ENCODE results near the gene NATD1.

NATD1 gene

GRCh38 chr17:21252796-21253645, at the start of gene NATD1:
Gene NATD1 (minus strand): TSS chr17:21253410. CDS start chr17:21253264, 146 bp downstream.
- H3K9me3 ChIP-seq (ENCODE audit: insufficient read depth, low read length), result no peaks in the 10 kb centered on the region
- no peak for TF ChIP-seq EZH2phosphoT487 (IDR thresholded peaks at IDR 0.05; ENCODE audit: low read depth)
- no peak for TF ChIP-seq CTCF (IDR thresholded peaks at IDR 0.05; ENCODE audit: low read depth, low read length)
- no peak within 1 kb of the TSS for H3K27ac ChIP-seq (ENCODE audit: low read length)
- no peak within 1 kb of the TSS for H3K9ac ChIP-seq (ENCODE audit: low read length)
- peak within 1 kb of the TSS; percentile 81 for H3K4me3 ChIP-seq (ENCODE audit: low read length)
- no peaks in the 10 kb centered on the region for H3K27me3 ChIP-seq (ENCODE audit: low read depth, low read length)
- no peaks in the 10 kb centered on the region for H3K4me1 ChIP-seq (ENCODE audit: low read length)
- H2AFZ ChIP-seq (ENCODE audit: low read depth, low read length), result peak within 1 kb of the TSS; percentile 60; the same call in 1 of the 2 replicates
- H3K79me2 ChIP-seq (ENCODE audit: low read length), result no peaks in the 10 kb centered on the region
- H3K4me2 ChIP-seq (ENCODE audit: low read length), result peak within 1 kb of the TSS; percentile 84
- H3K36me3 ChIP-seq (replicated peaks; ENCODE audit: low read depth, low read length), result no peaks in the 10 kb centered on the region
- no peaks in the 10 kb centered on the region for H4K20me1 ChIP-seq (ENCODE audit: insufficient read depth, low read length)

GRCh38 chr17:21301593-21302550, 48.7 kb upstream of the NATD1 start:
- Histone ChIP-seq H3K9ac (ENCODE audit: low read length) (no peak overlapping the region), H4K20me1 (ENCODE audit: insufficient read depth, low read length) (no peaks in the 10 kb centered on the region), H3K79me2 (ENCODE audit: low read length) (no peaks in the 10 kb centered on the region), H3K4me1 (ENCODE audit: low read length) (no peaks in the 10 kb centered on the region), H3K9me3 (ENCODE audit: insufficient read depth, low read length) (no peaks in the 10 kb centered on the region), H3K27me3 (ENCODE audit: low read depth, low read length) (no peaks in the 10 kb centered on the region), H3K4me3 (ENCODE audit: low read length) (no peak overlapping the region), H2AFZ (ENCODE audit: low read depth, low read length) (no peak overlapping the region), H3K36me3 (replicated peaks; ENCODE audit: low read depth, low read length) (no peaks in the 10 kb centered on the region), H3K4me2 (ENCODE audit: low read length) (no peak overlapping the region), H3K27ac (ENCODE audit: low read length) (no peak overlapping the region)
- no peak for TF ChIP-seq CTCF (IDR thresholded peaks at IDR 0.05; ENCODE audit: low read depth, low read length)
- TF ChIP-seq EZH2phosphoT487 (IDR thresholded peaks at IDR 0.05; ENCODE audit: low read depth), result no peak

- Histone ChIP-seq H3K4me1 (ENCODE audit: low read length) (no peaks in the 10 kb centered on the region), H3K27me3 (ENCODE audit: low read depth, low read length) (no peaks in the 10 kb centered on the region), H3K4me2 (ENCODE audit: low read length) (no peak overlapping the region), H3K9ac (ENCODE audit: low read length) (no peak overlapping the region), H3K27ac (ENCODE audit: low read length) (no peak overlapping the region), H3K9me3 (ENCODE audit: insufficient read depth, low read length) (no peaks in the 10 kb centered on the region), H4K20me1 (ENCODE audit: insufficient read depth, low read length) (no peaks in the 10 kb centered on the region), H3K4me3 (ENCODE audit: low read length) (no peak overlapping the region), H2AFZ (ENCODE audit: low read depth, low read length) (no peak overlapping the region), H3K36me3 (replicated peaks; ENCODE audit: low read depth, low read length) (no peaks in the 10 kb centered on the region), H3K79me2 (ENCODE audit: low read length) (no peaks in the 10 kb centered on the region)
- TF ChIP-seq EZH2phosphoT487 (IDR thresholded peaks at IDR 0.05; ENCODE audit: low read depth), result no peak
- no peak for TF ChIP-seq CTCF (IDR thresholded peaks at IDR 0.05; ENCODE audit: low read depth, low read length)
These were observed 47.7 kb upstream of the NATD1 start for GRCh38 chr17:21300601-21301571.
